Measurements from ENCODE around the gene BOLA1. TPM values are rescaled to one million over a fixed set of nuclear protein-coding genes. Genes with fewer than 3 reads are reported as not detected.

BOLA1 gene
- polyA plus RNA-seq, 1 of the 3 experiments (the other 2 are of a cell fraction): 24.6 TPM

GRCh38 chr1:149888247-149888998 lies 10.9 kb upstream of the BOLA1 start (continued):
- peak; percentile 72 for TF ChIP-seq CTCF (IDR thresholded peaks at IDR 0.05)
- TF ChIP-seq FOXM1 (IDR thresholded peaks at IDR 0.05; ENCODE audit: low read depth): no peak
- TF ChIP-seq USF2 (IDR thresholded peaks at IDR 0.05; ENCODE audit: borderline replicate concordance, low read depth, low read length): no peak
- TF ChIP-seq SIN3A (IDR thresholded peaks at IDR 0.05; ENCODE audit: borderline replicate concordance, low read depth, low read length): peak; percentile 80
- peak; percentile 86 for TF ChIP-seq CHD2 (IDR thresholded peaks at IDR 0.05; ENCODE audit: low read length, partially characterized antibody)
- no peak for TF ChIP-seq NRF1 (IDR thresholded peaks at IDR 0.05; ENCODE audit: low read depth, low read length)
- no peak for TF ChIP-seq FOSL2 (IDR thresholded peaks at IDR 0.05; ENCODE audit: borderline replicate concordance, low read depth)
- peak in 1 of 2 experiments; percentile 54; a peak in 2 of 4 replicates for TF ChIP-seq EP300 (IDR thresholded peaks at IDR 0.05; ENCODE audit: borderline replicate concordance in 1 of 2, low read depth in 1 of 2, low read length in 1 of 2)
- peak; percentile 76 for TF ChIP-seq MXI1 (IDR thresholded peaks at IDR 0.05; ENCODE audit: low read depth, low read length)
- TF ChIP-seq PBX3 (IDR thresholded peaks at IDR 0.05): no peak
- peak; percentile 84 for TF ChIP-seq YY1 (IDR thresholded peaks at IDR 0.05; ENCODE audit: low read depth)
- 0 out of 2 replicates have a peak, but pooled peaks have one; percentile 16 for TF ChIP-seq TEAD4 (IDR thresholded peaks at IDR 0.05; ENCODE audit: borderline replicate concordance, insufficient read depth)
- TF ChIP-seq TAF1 (IDR thresholded peaks at IDR 0.05; ENCODE audit: borderline replicate concordance, low read depth, low read length): 0 out of 2 replicates have a peak, but pooled peaks have one; percentile 63
- TF ChIP-seq GABPA (IDR thresholded peaks at IDR 0.05; ENCODE audit: low read depth): no peak; the same call in 1 of the 2 replicates
- peak; percentile 71 for TF ChIP-seq RCOR1 (IDR thresholded peaks at IDR 0.05; ENCODE audit: low read length)
- TF ChIP-seq EZH2phosphoT487 (IDR thresholded peaks at IDR 0.05; ENCODE audit: borderline replicate concordance, low read depth): no peak
- no peak for TF ChIP-seq USF1 (IDR thresholded peaks at IDR 0.05; ENCODE audit: borderline replicate concordance, low read depth)
- TF ChIP-seq IRF3 (IDR thresholded peaks at IDR 0.05; ENCODE audit: low read depth, low read length): no peak
